T-helper 1 cell treated with Interleukin-12 subunit alpha and Interleukin-12 subunit beta and Interleukin-4 antibody, amounts not matched to agents 30 ng/mL and 1 ng/mL, for 36 hours (primary cell): ENCODE results near the gene ATP2B2. TPM values are rescaled to one million over a fixed set of nuclear protein-coding genes. Genes with fewer than 3 reads are reported as not detected.

Experiments
- intact Hi-C: fragments of 100-400 bp; cut with micrococcal nuclease; formaldehyde crosslinking; loops from one replicate; pipeline ENCODE4 v1.15.1; 2024
- total RNA-seq: library from RNA; stranded (reverse); gene quantifications from 2 replicates; pipeline ENCODE4 v1.2.3, GENCODE V29; 2022

The ATP2B2 gene
- total RNA-seq, 1 donor from 2014 or later, result not detected

DNA sequence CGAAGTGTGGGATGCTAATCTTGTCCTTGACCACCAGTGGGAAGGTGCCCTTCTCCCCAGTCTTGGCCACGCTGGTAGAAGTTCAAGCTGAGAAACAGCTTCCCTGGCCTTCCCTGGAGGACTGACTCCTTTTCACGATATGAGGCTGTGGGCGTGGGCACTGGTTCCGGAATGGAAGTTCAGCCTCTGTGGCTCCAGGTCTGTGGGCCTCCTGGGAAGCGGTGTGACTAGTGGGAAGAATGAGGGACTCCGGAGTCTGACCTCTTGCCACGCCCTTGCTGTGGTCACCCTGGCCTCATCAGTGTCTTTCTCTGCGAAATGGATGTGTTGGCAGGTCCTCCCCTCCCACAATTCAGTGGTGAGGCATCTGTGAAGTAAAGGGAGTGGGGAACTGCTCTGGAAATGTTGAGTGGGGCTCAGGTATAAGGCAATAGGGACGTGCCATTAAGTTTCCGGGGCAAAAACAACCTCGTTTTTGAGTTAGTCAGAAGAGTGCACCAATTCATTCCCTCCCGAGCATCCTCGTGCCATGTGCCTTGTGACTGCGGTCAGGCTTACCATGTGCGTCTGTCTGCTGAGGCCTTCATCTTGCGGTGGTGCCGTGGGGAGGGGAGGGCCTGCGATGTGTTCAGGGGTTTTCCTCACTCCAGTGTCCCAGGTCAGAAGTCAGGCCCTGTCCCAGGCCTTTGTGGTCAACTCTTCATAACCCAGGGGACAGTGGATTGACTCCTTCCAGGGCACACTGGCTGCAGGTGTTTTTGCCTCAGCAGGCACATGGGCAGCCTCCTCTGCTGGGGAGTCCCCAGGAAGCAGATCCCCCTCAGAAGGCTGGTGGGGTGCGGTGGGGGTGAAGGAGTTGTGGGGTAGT is 172.7 kb downstream of the ATP2B2 start:
- intact Hi-C loops, result no loop called here

- intact Hi-C loops, result no loop called here
These were observed 174.1 kb downstream of the ATP2B2 start for GRCh38 chr3:10331320-10331719.

GRCh38 chr3:10330319-10330718 is 175.1 kb downstream of the ATP2B2 start:
- intact Hi-C loops, result no loop called here

- intact Hi-C loops, result no loop called here
These were observed 175.8 kb downstream of the ATP2B2 start for GRCh38 chr3:10329495-10330015.

DNA sequence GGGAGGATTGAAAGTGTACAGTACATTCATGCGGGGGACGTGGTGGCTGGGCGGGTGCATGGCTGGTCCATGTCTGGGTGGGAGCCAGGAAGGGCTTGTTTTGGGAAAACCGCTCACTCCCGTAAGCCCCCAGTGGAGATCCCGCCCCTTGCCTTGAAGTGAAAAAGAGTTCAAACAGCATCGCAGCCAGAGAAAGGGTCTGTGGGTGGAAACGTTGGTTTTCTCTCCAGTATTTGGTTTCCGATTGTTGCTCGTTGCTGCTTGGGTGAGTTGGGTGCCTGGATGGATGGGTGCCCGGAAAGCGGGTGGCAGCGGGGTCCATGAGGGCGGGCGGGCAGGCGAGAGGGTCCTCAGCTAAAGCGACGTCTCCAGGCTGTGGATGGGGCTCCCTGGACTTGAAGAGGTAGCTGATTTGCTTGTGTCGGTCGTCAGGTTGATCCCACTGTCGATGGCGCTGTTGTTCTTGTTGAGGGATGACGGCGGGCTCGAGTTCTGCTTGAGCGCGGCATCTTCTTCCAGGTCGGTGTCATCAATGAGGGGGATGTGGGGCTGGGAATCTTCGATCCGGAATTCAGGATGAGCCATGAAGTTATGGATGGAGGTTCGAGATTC is 176.8 kb downstream of the ATP2B2 start:
- intact Hi-C loops, result no loop called here

DNA sequence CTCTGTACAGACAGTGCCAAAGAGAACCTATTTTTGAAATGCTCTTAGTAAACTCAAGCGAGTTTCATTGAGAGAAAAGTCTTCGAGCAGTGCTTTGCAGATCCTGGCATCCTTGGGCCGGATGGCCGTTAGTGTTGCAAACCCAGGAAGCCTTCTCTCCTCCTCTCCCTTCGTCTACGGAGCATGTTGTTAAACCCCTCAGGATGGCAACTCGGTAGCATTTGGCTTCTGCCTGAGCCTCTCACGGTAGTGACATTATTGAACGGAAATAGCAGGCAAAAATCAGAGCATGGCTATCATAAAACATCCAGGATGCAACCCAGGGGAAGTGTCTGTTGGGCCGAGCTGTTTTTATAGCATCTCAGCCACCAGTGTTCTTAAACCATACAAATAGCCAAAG is 177.8 kb downstream of the ATP2B2 start:
- intact Hi-C loops, result no loop called here

- intact Hi-C loops, result loop anchor here (5.0 kb wide), 2 partner anchors 570 to 820 kb away; no protein-coding TSS in a partner anchor
These were observed 183.1 kb downstream of the ATP2B2 start for GRCh38 chr3:10322352-10322710.

GRCh38 chr3:10321630-10322351 is 183.6 kb downstream of the ATP2B2 start:
- intact Hi-C loops, result loop anchor here (1.0 to 5.0 kb wide), 15 partner anchors 57 to 819 kb away; partner anchors contain the start of genes ARPC4, BRK1, BRPF1 and CRELD1

DNA sequence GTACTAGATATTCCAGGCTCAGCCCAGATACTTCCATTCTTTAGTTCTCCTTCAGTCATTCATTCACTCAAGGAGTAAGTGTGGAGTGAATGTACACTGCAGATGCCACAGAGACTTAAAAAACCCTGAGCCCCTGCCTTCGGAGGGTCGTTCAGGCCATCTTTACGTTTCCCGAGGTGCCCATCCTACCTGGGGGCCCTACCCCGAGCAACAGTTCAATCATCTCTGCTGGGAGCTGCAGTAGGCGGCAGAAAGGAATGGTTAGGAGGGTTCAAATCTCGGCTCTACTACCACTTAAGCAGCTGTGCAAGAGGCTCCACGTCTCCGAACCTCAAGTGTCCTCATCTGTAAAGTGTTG is 185.1 kb downstream of the ATP2B2 start:
- intact Hi-C loops, result loop anchor here (5.0 kb wide), 2 partner anchors 568 to 818 kb away; no protein-coding TSS in a partner anchor

DNA sequence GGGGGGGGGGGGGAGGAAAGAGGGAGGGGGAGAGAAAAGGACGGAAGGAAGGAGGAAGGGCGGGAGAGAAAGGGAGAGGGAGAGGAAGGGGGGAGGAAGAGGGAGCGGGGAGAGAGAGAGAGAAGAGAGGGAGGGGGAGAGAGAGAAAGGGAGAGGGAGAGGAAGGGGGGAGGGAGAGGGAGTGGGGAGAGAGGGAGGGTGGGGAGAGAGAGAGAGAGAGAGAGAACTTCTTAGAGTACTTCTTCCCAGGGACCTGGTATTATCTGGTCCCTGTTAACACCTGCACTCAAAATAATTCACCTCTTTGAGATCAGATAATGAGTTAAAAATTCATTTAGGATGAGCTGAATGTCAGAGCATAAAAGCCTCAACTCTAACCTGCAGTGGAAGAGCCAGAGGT is 185.6 kb downstream of the ATP2B2 start:
- intact Hi-C loops, result loop anchor here (5.0 kb wide), 2 partner anchors 568 to 818 kb away; no protein-coding TSS in a partner anchor

GRCh38 chr3:10319251-10319650 is 186.1 kb downstream of the ATP2B2 start:
- intact Hi-C loops, result no loop called here

DNA sequence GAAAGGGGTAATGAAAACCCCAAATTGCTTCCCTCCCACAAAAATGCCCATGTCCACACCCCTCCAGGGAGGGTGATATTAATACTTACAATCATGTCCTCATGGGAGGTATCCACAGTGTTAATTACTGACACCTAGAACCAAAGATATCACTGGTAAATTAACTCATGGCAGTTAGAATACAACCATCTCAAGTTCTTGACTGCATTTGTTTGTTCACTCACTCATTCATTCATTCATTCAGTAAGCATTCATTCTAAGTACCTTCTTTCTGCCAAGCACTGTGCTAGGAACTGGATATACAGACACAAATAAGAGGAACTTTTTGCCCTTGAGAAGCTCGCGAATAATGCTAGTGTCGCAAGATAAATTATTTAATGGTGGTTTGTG is 187.4 kb downstream of the ATP2B2 start:
- intact Hi-C loops, result no loop called here

- intact Hi-C loops, result no loop called here
These were observed 187.9 kb downstream of the ATP2B2 start for GRCh38 chr3:10317311-10317960.

DNA sequence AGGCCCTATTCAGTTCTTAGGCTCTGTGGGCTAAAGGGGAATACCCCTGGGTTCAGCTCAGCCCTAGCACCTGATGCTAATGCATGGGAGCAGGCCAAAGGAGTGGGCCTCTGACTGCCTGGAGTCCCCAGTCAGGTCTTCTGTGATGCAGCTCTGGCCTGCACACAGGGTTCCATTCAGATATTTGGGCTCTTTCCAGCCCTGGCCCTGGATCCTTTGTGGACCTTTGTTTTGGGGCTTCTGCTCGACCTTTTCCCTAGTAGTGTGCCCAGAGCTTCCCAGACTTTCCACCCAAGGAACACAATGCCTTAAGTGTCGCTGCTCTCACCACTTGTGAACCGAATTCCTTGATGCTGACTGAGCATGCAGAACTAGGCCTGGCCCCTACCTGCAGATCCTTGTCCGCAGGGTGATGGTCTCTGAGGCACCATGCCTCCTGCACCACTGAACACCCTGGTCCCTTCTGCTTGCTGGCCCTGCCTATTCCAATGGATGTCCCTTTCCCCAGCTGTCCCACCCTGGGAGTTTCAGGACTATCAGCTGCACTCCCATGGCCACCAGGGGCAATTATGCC is 189.5 kb downstream of the ATP2B2 start:
- intact Hi-C loops, result no loop called here

GRCh38 chr3:10315101-10315500 is 190.3 kb downstream of the ATP2B2 start:
- intact Hi-C loops, result no loop called here

DNA sequence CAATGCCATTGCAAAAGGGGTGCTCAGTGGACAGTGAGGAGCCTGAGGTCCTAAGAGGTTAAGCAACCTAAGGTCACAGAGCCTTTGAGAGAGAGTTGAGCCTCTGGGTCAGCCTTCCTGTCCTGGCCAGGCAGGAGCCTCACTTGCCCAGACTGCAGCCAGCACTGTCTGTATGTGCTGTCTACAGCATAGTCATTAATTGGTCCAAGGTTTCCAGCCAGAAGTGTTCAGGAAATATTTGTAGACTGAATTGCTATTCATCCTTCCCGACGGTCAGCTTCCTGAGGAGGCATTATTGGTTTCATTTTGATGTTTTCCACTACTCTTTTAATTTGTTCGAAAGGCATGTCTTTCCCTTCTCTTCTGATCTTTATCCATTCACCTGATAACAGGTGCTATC is 192.5 kb downstream of the ATP2B2 start:
- intact Hi-C loops, result no loop called here

DNA sequence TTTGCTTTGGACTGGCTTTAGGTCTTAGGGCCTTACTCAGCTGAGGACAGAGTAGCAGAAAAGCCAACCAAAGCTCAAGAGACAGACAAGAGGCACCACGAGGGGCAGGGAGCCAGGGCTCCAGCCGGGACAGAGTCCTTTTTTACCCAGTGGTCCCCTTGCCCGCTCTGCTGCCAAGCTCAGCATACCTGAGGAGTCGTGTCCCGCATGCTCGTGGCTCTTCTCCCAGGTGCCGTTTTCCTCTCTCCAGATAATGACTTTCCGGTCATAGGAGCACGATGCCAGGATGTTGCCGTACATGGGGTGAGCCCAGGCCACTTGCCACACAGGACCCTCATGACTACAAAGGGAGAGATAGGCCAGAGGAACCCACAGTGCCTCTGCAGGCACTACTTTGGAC is 193.0 kb downstream of the ATP2B2 start:
- intact Hi-C loops, result no loop called here

- intact Hi-C loops, result no loop called here
These were observed 193.7 kb downstream of the ATP2B2 start for GRCh38 chr3:10311710-10312109.

GRCh38 chr3:10310578-10310977 is 194.8 kb downstream of the ATP2B2 start:
- intact Hi-C loops, result no loop called here

DNA sequence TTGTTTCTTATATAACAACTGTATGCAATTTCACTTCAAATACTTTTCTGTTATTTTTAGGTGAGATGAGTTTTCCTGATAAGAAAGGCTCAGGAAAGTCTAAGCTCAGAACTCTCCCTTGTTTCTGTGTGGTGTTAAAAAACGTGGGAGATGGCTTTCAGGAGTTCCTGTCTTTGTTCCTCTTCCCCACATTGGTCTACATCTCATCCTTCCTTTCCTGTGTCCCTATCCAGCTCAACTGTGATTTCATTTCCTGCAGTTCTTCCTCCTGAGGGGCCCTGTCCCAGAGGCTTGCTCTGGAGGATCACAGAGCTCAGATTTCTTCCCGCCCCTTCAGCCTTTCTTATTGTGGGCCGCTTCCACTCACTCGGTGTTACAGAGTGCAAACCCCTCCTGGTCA is 195.7 kb downstream of the ATP2B2 start:
- intact Hi-C loops, result no loop called here

DNA sequence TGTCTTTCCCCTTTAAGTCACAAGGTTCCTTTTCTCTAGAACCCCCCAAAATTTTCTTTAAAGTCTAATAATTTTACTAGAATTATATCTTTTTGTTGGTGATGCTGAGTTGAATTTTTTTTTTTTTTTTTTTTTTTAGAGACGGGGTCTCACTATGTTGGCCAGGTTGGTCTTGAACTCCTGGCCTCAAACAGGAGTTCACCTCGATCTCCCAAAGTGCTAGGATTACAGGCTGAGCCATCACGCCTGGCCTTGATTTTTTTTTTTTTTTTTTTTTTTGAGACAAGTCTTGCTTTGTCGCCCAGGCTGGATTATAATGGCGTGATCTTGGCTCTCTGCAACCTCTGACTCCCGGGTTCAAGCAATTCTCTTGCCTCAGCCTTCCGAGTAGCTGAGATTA is 196.7 kb downstream of the ATP2B2 start:
- intact Hi-C loops, result loop anchor here (1.0 kb wide), 1 partner anchor 43 kb away; no protein-coding TSS in a partner anchor
